HG03064 (cell line): ENCODE results near the gene PEAK1.

Source experiments
- ATAC-seq: cut with Tn5 transposase; IDR thresholded peaks from one replicate; pipeline ENCODE4 v1.9.1; 2021; ENCODE audit warnings: low read depth; ENCODE audit not compliant: unreplicated experiment

Gene PEAK1, protein sequence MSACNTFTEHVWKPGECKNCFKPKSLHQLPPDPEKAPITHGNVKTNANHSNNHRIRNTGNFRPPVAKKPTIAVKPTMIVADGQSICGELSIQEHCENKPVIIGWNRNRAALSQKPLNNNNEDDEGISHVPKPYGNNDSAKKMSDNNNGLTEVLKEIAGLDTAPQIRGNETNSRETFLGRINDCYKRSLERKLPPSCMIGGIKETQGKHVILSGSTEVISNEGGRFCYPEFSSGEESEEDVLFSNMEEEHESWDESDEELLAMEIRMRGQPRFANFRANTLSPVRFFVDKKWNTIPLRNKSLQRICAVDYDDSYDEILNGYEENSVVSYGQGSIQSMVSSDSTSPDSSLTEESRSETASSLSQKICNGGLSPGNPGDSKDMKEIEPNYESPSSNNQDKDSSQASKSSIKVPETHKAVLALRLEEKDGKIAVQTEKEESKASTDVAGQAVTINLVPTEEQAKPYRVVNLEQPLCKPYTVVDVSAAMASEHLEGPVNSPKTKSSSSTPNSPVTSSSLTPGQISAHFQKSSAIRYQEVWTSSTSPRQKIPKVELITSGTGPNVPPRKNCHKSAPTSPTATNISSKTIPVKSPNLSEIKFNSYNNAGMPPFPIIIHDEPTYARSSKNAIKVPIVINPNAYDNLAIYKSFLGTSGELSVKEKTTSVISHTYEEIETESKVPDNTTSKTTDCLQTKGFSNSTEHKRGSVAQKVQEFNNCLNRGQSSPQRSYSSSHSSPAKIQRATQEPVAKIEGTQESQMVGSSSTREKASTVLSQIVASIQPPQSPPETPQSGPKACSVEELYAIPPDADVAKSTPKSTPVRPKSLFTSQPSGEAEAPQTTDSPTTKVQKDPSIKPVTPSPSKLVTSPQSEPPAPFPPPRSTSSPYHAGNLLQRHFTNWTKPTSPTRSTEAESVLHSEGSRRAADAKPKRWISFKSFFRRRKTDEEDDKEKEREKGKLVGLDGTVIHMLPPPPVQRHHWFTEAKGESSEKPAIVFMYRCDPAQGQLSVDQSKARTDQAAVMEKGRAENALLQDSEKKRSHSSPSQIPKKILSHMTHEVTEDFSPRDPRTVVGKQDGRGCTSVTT (N-terminal part only)

DNA sequence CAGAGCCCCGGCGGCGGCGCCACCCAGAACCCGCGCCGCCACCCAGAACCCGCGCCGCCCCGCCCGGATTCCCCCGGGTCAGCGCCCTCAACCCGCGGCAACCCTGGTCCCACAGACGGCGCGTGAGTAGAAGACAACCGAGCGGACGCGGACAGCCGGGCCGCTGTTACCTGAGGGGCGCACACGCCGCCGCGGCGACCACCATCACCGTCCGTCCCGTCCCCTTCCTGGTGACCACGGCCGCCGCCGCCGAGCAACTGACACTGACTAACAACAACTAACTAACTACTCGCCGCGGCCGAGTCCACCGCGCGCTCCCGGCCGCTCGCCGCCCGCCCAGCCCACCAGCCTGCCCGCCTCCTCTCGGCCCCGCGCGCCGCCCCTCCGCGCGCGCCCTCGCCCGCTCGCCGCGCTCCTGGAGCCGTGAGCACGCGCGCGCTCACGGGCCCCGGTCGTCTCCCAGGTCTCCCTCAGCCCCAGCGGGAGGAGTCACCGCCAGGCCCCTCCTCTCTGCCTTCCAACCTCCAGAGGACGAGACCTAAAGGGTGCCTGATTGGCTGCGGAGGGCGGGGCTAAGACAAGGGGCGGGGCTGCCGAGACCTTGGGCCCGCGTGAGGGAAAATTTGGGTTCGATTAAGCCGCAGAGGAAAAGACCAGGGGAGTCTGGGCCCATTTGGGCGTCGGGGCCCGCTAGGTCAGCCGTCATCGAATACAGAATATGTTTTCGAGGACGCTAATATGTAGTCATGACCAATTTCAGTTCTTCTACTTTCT is at the start of gene PEAK1:
Gene PEAK1, minus strand, starts transcription at position 269 of the 774 bp plus-strand sequence. CDS start 238,178 bp downstream, outside the sequence.
- peak; percentile 80 for ATAC-seq

DNA sequence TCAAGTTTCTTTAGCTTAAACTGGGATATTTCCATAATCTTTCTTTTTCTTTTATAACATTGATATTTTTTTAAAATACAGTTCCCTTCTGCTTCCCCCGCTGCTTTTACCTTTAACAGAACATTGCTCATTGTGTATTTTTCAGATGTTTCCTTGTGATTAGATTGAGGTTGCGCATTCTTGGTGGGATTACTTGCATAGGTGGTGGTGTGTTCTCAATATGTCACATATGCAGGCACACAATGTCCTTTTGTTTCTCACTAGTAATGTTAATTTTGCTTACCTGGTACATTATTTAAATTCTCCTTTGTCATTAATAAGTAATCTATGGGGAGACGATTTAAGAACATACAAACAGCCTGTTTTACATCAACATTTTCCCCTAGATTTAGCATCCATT is 49.0 kb upstream of the PEAK1 start:
- no peak for ATAC-seq

DNA sequence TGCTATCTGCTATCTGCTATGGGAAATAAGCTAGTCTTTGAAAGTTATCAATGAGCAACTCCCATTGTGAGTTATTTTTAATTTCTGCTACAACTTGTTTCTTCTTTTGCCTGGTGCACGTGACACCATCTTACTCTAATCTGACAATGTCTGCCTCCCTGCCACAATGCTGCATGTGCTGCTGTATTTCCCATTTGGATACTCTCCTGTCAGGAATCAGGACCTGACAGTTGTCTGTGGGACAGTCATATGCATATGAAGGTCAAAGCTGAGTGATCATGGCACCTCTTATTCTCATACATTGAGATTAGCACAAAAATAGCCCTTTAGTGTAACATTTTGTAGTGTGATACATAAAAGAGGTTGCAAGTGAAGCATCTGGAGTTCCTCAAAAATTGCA is 46.6 kb upstream of the PEAK1 start:
- ATAC-seq = no peak

DNA sequence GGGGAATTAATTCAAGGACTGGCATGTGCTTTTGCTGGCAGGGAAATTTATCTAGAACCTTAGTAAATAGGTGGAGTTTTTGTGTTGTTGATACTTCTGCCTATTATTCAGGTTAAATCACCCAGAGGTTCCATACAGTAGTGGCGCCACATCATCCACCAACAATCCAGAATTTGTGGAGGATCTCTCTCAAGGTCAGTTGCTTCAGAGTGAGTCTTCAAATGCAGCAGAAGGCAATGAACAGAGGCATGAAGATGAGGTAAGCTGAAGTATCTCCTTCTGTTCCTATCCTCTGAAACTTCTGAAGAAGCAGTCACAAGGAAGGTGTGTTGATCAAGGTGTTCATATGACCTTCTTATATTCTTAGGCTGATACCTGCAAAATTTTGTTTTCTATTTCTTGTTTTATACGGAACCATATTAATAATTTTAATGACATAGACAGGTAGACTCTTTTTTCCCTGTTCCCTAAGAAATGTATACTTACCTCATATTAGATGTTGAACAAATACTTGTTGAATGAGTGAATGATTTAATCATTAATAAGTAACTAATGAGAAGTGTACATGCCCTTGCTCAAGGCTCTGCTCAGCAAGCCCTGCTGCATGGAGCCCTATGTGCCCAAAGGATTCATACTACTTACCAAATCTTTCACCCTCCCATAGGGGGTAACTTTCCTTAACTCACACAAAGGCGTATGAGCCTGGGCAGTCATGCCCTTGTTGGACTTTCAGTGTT is 44.4 kb upstream of the PEAK1 start:
- ATAC-seq = no peak

DNA sequence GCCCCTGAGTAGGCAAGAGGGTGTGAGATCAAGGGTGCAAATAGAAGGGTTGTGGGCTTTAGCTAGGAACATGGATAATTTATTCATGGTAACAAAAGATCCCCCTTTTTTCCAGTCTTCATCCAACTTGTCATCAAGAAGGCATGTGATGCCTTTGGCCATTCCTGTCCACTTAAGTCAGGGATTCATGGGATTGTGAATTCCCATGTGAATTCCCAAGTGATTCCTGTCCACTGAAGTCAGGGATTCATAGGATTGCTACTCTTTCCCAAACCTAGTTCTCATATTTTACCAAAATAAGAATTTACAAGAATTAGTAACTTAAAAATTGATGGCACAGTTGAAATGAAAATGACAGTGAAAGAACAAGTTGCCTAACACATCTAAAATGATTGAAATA is 41.6 kb upstream of the PEAK1 start:
- ATAC-seq = no peak

DNA sequence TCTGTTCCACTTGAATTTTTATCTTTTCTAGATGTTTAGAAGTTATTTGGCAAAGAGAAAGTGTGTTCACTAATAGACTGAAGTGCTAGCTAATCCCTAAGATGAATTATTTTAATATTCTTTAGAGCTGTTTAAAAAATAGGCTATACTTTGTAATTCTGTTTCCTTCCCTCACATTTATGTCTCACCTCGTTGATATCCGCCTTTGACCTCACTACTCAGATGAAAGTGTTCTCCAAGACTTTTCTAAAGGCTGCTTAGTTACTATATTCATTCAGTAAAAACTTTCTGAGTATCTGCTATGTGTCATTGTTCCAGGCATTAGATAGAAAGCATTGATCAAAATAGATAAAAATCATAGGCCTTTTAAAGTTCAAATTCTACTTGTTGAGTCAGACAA is 39.1 kb upstream of the PEAK1 start:
- ATAC-seq = no peak

DNA sequence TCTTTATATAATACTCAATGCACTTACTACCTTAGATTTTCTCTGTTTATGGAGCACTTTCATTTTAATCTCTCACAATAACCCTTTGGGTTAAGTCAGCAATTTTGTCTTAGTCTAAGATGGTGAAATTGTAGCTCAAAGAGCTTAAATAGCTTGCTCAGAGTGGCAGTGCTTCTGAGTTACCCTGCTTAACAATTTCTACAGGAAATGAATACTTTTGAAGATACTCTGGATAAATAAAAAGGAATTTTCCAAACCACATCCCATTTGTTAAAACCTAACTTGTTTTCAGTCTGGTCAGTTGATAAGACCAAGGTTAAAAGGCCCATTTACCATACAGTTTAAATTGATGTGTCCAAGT is 38.0 kb upstream of the PEAK1 start:
- no peak for ATAC-seq

DNA sequence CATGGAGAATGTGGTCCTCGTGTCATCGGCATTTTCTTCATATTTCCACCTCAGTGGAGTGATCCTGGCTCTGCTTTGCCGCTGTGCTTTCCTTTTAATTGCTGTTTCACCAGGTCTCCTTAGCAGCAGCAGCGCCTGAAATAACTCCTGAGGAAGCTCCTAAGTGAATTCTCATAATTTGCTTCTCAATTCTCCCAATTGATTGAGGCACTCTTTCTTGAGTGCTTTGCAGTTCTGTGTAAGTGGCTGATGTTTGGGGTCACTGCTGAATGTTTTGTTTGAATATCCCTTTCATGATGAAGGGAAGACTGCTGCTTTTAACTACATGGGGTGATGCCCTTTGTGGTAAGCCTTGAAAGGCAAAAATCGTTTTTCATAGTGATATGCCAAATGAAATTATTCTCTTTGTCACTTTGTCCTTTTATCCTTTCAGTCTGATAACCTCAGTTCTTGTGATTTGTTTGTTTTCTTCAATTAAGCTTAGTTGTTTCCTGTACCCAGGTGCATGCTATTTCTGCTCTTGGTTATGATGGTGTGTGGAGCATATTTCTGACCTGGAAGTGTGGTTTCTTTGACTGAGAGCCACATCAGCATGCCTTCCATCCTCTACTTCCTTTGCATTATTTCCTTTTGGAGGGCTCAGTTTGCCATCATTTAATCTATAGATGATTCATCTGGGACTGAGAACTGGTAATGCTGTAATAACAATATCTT is 37.4 kb upstream of the PEAK1 start:
- ATAC-seq = no peak

DNA sequence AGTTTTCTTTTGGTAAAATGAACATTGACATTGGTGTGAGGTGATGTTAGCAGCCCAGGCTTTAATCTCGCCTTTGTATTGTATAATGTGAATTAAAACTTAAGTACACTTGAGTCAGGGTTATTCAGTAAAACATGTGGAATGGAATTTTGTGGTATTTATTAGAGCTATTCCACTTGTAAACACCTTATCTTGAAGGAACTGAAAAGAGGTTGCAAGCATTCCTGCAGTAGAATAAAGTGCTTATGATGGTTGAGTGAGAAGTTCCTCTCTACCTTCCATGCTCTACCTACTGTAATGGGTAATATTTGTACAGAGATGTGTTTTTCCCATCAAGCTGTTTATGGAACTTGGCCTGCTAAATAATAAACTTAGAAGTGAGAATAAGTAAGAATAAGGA is 36.8 kb upstream of the PEAK1 start:
- ATAC-seq = no peak

DNA sequence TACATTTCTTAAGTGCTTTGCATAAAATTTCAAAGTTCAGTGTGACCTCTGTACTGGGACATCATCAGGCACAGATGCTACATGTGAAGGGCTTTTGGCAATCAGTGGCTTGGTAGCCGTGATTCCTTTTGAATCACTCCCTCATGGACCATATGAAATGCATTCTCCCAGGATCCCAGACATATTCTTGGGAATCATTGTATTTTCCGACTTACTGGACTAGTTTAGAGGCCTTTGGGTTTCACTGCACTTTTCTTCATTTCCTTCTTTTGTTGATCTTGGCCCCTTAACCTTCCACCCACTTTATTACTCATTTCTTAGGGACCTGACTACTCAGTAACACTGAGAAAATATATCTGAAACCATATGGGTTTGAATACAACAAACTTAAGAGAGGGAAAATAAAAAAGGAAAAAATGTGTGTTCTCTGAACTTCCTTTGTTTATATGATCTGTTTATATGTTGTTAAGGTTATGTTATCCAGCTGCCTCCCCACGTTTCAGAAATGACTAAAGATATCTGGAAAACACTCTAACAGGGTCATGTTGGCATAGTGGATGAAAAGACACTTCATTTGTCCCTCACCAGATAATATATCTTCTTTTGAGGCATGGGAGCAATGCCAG is 35.9 kb upstream of the PEAK1 start:
- no peak for ATAC-seq

DNA sequence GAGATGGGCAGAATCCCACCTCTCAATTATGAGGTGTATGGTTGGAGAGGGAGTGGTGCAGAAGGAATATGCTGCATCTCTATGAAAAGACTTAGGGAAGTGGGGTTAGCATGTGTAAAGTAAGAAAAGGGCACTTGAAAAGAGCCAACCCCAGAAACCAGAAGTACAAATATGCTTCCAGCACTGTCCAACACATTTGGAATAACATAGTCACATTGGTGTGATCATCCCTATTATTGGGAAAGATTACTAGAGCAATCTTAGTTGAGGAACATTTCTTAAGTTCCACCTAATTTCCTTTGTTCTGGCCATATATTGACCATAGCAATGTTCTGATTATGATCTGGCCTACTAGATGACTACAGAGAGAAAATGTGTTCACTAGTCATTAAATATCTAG is 35.0 kb upstream of the PEAK1 start:
- no peak for ATAC-seq

DNA sequence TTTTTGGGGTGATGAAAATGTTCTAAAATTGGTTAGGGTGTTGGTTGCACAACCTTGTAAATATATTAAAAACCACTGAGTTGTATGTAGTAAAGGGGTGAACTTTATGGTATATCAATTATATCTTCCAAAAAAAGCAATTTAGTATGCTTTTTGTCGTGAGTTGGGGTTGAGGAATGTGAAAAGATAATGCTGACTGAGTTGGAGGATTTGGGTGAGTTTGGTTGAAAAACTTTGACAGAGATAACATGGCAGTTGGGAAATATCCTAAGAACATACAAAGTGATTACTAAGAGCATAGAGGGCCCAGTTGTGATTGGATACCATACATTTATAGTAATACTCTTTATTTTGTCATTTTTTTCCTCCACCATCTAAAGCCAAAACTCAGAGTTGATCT is 34.4 kb upstream of the PEAK1 start:
- no peak for ATAC-seq

DNA sequence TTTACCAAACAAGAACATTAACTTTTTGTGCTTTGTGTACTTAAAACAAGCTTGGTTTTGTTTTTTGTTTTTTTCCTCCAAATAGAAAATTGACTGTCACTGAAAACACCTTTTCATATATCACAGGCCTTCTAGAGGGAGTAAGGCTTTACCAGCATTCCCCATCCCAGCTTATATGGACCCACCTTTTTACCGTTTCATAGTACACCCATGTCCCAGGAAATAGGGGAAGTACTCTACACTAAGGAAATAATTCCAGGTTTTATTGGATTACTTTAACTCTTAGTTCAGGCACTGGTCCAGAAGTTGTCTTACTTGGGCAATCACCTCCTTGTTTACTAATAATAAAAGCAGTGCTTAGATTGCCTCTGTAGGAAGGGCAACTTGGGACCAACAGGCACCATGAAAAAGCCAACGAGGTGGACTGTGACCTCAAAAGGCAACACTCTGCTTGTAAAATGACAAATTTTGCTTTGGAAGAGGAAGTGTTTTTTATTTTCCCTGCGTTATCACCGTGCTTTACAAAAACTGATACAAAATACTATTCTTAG is 27.0 kb upstream of the PEAK1 start:
- no peak for ATAC-seq

DNA sequence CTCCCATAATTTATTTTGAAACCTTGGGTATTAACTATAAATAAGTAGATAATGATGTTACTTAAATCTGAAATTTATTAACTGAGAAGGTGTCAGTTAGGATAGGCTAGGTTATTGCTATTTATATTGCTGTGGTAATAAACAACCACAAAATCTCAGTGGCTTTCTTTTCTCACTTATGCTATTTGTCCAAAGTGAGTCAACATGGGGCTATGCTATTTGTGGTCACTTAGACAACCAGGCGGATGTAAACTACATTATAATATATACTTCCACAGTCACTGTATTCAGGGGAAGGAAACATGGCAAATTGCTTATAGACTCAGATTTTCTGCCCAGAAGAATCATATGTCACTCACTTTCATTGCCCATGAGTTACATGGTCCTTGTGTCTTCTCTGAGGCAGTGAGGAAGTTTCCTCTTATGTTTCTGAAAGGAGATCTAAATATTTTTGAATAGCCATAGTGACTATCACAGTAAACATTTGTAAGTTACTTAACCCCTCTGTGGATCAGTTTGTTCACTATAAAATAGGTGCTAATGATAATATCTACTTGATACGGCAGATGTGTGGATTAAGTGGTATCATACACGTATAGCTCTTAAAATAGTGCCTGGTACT is 20.6 kb upstream of the PEAK1 start:
- peak; percentile 73 for ATAC-seq

DNA sequence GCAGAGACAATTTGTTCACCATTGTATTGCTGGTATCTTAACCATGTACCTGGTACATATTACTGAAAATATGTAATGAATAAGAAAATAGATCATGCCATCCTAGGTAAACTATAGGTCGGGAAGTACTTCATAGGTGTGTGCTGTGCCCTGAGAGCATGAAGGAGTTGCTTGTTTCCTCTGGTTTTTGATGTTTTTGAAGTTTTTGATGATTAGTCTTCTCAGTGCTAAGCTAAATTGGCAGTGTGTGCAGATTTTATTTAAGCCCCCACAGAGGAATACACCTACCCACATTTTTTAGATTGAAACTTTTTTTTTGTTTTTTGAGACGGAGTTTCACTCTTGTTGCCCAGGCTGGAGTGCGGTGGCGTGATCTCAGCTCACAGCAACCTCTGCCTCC is 17.4 kb upstream of the PEAK1 start:
- ATAC-seq = no peak

DNA sequence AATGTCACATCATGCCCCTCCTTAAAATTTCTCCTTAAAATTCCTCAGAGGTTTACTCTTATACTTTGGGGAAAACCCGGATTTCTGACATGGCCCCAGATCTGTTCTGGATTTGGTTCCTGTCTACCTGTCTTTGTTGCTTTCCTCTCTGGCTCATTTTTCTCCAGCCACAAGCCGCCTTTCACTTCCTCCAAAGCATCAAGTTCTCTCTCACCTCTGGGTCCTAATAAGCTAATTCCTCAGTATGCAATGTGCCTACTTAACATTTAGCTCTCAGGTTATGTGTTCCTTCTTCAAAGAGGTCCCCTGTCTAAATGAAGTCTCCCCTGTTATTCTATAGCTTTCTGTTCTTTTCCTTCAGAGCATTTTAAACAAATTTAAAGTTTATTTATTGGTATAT is 16.9 kb upstream of the PEAK1 start:
- no peak for ATAC-seq

DNA sequence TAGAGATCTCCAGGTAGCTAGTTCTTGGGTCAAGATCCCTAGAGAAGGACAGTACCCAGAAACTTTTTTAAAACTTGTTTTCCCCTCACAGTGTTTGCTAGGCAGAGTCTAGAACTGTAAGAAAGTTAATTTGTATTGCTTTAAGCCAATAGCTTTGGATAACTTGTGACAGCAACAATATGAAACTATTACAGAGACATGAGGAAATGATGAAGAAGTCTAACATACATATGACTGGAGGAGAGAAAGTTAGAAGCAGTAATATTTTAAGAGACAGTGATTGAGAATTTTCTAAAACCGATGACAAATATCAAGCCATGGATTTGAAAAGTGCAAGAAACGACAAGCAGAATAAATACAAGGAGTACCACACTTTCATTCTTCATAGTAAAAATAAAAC is 10.7 kb upstream of the PEAK1 start:
- no peak for ATAC-seq

DNA sequence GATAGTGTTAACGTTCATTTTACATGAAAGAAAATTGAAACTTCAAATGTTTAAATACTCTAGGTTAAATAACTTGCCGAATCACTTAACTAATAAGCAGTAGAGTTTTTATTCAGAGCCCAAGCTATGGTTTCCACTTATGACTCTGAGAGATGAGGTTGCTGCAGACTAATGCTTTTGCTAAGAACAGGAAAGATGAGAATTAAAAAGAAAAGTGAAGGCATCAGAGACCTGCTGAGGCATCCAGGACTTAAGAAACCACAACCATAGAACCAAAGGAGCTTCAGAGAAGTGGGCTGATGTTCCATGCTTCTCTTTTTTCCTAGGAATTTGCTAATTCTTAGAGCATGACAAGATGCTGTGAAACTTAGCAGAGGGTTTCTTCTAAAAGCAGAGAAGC is 10.3 kb upstream of the PEAK1 start:
- ATAC-seq = no peak
